Pancreas (tissue), 10 donors: ENCODE results near the gene ABCA7. TPM values are rescaled to one million over a fixed set of nuclear protein-coding genes. Genes with fewer than 3 reads are reported as not detected.

Source experiments
- ATAC-seq, 4 donors: fragments of 200-7000 bp; cut with Tn5 transposase; one replicate each; pipeline versions ENCODE4 v1.8.0 to v1.9.1; 2020; ENCODE audit warnings: mild to moderate bottlenecking in 4 of 4, moderate library complexity in 4 of 4
- DNase-seq, 6 donors: peaks; one replicate each; pipeline ENCODE4 v3.0.0-alpha.2; 2020
- FAIRE-seq: peaks from 2 replicates; lab custom pipeline; 2012; peaks lifted over from hg19 to GRCh38; lab: Jason Lieb, UNC
- H3K27ac ChIP-seq, 4 donors: fragments of 200-600 bp; sonication (generic); 1 replicate in 3 of 4; 2 replicates in 1 of 4; pipeline versions ENCODE4 v1.5.0 to v1.8.0; 2020
- H3K27me3 ChIP-seq, 4 donors: fragments of 200-600 bp; one replicate each; pipeline ENCODE4 v1.8.0; 2021
- H3K36me3 ChIP-seq, 3 donors: fragments of 200-600 bp; sonication (generic) in 1 of 3; one replicate each; pipeline versions ENCODE4 v1.5.0 to v1.8.0; 2020 to 2021
- H3K4me1 ChIP-seq, 3 donors: fragments of 200-600 bp; one replicate each; pipeline ENCODE4 v1.8.0; 2021
- H3K4me3 ChIP-seq, 4 donors: fragments of 200-600 bp; sonication (generic) in 2 of 4; one replicate each; pipeline versions ENCODE4 v1.5.0 to v1.8.0; 2020 to 2021
- H3K9me3 ChIP-seq, 4 donors: fragments of 200-600 bp; one replicate each; pipeline ENCODE4 v1.8.0; 2021
- CTCF ChIP-seq, 4 donors: fragments of 200-600 bp; sonication (generic) in 3 of 4; IDR thresholded peaks; one replicate each; pipeline versions ENCODE4 v1.5.0 to v1.8.0; 2021; ENCODE audit warnings: antibody characterized with exemption in 4 of 4
- WGBS, 2 donors: extraction: QIAGEN DNeasy Blood & Tissue Kit; methylation state at CpG; one replicate each; pipeline ENCODE4 v1.1.7; 2013; 5-methylcytosine and 5-hydroxymethylcytosine counted together
- intact Hi-C, 3 donors: fragments of 100-400 bp; cut with DNase I; formaldehyde crosslinking; loops; one replicate each; pipeline versions ENCODE4 v1.11.1 to v1.14.2; 2022
- polyA plus RNA-seq, 2 donors: library from polyadenylated mRNA; stranded (reverse); fragments of 200-250 nt; gene quantifications; one replicate each; pipeline ENCODE4 v1.2.3, GENCODE V29; 2013
- total RNA-seq, 6 donors: library from RNA; stranded (reverse); fragmentation: NEBNext Ultra II Directional in 4 of 6; extraction: Animal tissue kit (Norgen Biotek cat#: 25700) in 4 of 6; gene quantifications; one replicate each; pipeline versions ENCODE4 v1.2.1 to v1.2.4, GENCODE V29; 2021 to 2023
- donor health status: healthy with polysubstance abuse.
- donor health status: DM: no; HTN: no; CAD: no; lungs with moderate emphysema.
- donor health status: DM: no; HTN: no; CAD: no.
- donor health status: control.
- donor health status: control.
- donor health status: Bipolar disorder and iron deficiency.
- donor health status: DM: yes; HTN: yes; CAD: no.
- donor health status: DM: no; HTN: no; CAD: no.
- donor health status: DM: no; HTN: no; CAD: no.
- donor health status: DM: yes; HTN: yes; CAD: no.

Gene ABCA7
- total and polyA plus RNA-seq, 8 donors = 6.9 to 131 (median 17.8) TPM

GRCh38 chr19:1037621-1038064, 2.3 kb upstream of the ABCA7 start:
- H3K9me3 ChIP-seq = no peaks in the 10 kb centered on the region
- peaks cover 0 to 6% (median 0%) of the 10 kb centered on the region in 3 donors for H3K36me3 ChIP-seq
- ATAC-seq = no peak
- DNase-seq = peak in 2 of 6 donors; percentile 58 to 62
- WGBS, 2 donors = 81 to 88% methylated on average over 22 of the region's 22 CpGs
- H3K27me3 ChIP-seq = no peaks in the 10 kb centered on the region
- FAIRE-seq = no peak
- peaks cover 0 to 10% (median 0%) of the 10 kb centered on the region in 3 donors for H3K4me1 ChIP-seq
- H3K27ac ChIP-seq = peak overlapping the region in 1 of 4 donors; percentile 37
- H3K4me3 ChIP-seq = no peak overlapping the region
- TF ChIP-seq CTCF (IDR thresholded peaks at IDR 0.05) = no peak
- intact Hi-C loops = no loop called here

- WGBS, 2 donors = 65 to 66% methylated on average over 22 of the region's 22 CpGs
Observed at GRCh38 chr19:1038978-1039645, 795 bp upstream of the ABCA7 start.

GRCh38 chr19:1040476-1041271, 767 bp downstream of the ABCA7 start:
- Histone ChIP-seq H3K4me3 (peak overlapping the region; percentile 18 to 55 (median 33)), H3K9me3 (no peaks in the 10 kb centered on the region), H3K36me3 (no peaks in the 10 kb centered on the region), H3K27ac (peak overlapping the region in 3 of 4 donors; percentile 8 to 43 (median 35)), H3K4me1 (peaks cover 0 to 10% (median 0%) of the 10 kb centered on the region in 3 donors), H3K27me3 (no peaks in the 10 kb centered on the region)
- ATAC-seq (peak; percentile 75 to 84 (median 77)), FAIRE-seq (no peak), DNase-seq (peak; percentile 89 to 94 (median 90))
- intact Hi-C loops = no loop called here
- WGBS, 2 donors = 1% methylated on average over 27 of the region's 27 CpGs
- TF ChIP-seq CTCF (IDR thresholded peaks at IDR 0.05) = no peak

More at GRCh38 chr19:1038978-1039645, 795 bp upstream of the ABCA7 start:
- DNase-seq (peak in 1 of 6 donors; percentile 28), ATAC-seq (no peak), FAIRE-seq (no peak)
- Histone ChIP-seq H3K27me3 (no peaks in the 10 kb centered on the region), H3K9me3 (no peaks in the 10 kb centered on the region), H3K4me1 (peaks cover 0 to 10% (median 0%) of the 10 kb centered on the region in 3 donors), H3K27ac (no peak overlapping the region), H3K36me3 (no peaks in the 10 kb centered on the region), H3K4me3 (peak overlapping the region in 1 of 4 donors; percentile 55)
- intact Hi-C loops = no loop called here
- no peak for TF ChIP-seq CTCF (IDR thresholded peaks at IDR 0.05)

DNA sequence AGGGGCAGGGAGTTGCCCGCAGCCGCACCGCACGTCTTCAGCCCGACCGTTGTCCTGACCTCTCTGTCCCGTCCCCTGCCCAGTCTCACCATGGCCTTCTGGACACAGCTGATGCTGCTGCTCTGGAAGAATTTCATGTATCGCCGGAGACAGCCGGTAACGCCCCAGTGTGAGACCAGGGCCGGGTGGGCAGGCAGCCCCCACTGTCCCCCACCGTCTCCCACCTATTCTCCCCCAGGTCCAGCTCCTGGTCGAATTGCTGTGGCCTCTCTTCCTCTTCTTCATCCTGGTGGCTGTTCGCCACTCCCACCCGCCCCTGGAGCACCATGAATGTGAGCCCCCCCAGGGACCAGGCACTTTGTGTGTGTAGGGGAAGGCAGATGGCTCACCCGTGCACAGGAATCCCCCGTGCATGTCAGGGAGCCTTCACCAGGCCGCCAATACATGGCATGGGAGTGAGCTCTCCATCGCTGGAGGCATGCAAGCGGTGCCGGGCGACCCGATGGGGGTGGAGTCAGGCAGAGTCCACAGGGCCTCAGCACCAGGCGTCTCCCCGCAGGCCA, 1.4 kb downstream of the ABCA7 start:
- intact Hi-C loops = no loop called here
- Histone ChIP-seq H3K4me3 (peak overlapping the region in 2 of 4 donors; percentile 40 to 55), H3K36me3 (no peaks in the 10 kb centered on the region), H3K27ac (peak overlapping the region in 1 of 4 donors; percentile 8), H3K9me3 (no peaks in the 10 kb centered on the region), H3K4me1 (peaks cover 0 to 10% (median 0%) of the 10 kb centered on the region in 3 donors), H3K27me3 (no peaks in the 10 kb centered on the region)
- WGBS, 2 donors = 24 to 37% methylated on average over 23 to 26 of the region's 26 CpGs
- no peak for TF ChIP-seq CTCF (IDR thresholded peaks at IDR 0.05)
- FAIRE-seq (no peak), DNase-seq (peak in 1 of 6 donors; percentile 48), ATAC-seq (no peak)
